Trophoblast cell (in vitro differentiated cells and primary cell): Measurements from ENCODE around the gene PSG1.
"Not testable (repeated sequence)": the region's sequence is repeated elsewhere in the genome, so short reads cannot be mapped to it uniquely, and the experiment has no call there.

ENCODE experiments used
- DNase-seq, 2 donors: peaks; one replicate each; pipeline ENCODE4 v3.0.0-alpha.2; 2016
- H2AFZ ChIP-seq: 2 replicates; pipeline ENCODE4 v1.6.1; 2013; ENCODE audit warnings: low read length, moderate library complexity, mild to moderate bottlenecking; ENCODE audit not compliant: insufficient read depth, poor library complexity
- H2AK5ac ChIP-seq: 2 replicates; pipeline ENCODE4 v1.6.1; 2013; ENCODE audit warnings: mild to moderate bottlenecking, low read length
- H2BK120ac ChIP-seq: 2 replicates; pipeline ENCODE4 v1.6.1; 2013; ENCODE audit warnings: low read length, mild to moderate bottlenecking, moderate library complexity; ENCODE audit not compliant: insufficient read depth, poor library complexity
- H2BK12ac ChIP-seq: 2 replicates; pipeline ENCODE4 v1.6.1; 2013; ENCODE audit warnings: mild to moderate bottlenecking, low read length, moderate library complexity
- H2BK5ac ChIP-seq: 2 replicates; pipeline ENCODE4 v1.6.1; 2013; ENCODE audit warnings: low read length, low read depth, moderate library complexity, mild to moderate bottlenecking; ENCODE audit not compliant: poor library complexity
- H3K14ac ChIP-seq: 2 replicates; pipeline ENCODE4 v1.6.1; 2013; ENCODE audit warnings: mild to moderate bottlenecking, low read length
- H3K18ac ChIP-seq: 2 replicates; pipeline ENCODE4 v1.6.1; 2013; ENCODE audit warnings: mild to moderate bottlenecking, low read length
- H3K23ac ChIP-seq: 2 replicates; pipeline ENCODE4 v1.6.1; 2013; ENCODE audit warnings: low read length
- H3K27ac ChIP-seq: 2 replicates; pipeline ENCODE4 v1.5.1; 2013; ENCODE audit warnings: low read depth, mild to moderate bottlenecking, inconsistent platforms, low read length, moderate library complexity
- H3K27me3 ChIP-seq: 2 replicates; pipeline ENCODE4 v1.6.1; 2013; ENCODE audit warnings: inconsistent platforms, mild to moderate bottlenecking, low read length, moderate library complexity; ENCODE audit not compliant: insufficient read depth
- H3K36me3 ChIP-seq, 2 experiments: 1 replicate in 1 of 2; 2 replicates in 1 of 2; pipeline ENCODE4 v1.6.1; 2013; ENCODE audit warnings: low read length in 2 of 2, mild to moderate bottlenecking in 2 of 2, moderate library complexity in 1 of 2; ENCODE audit not compliant: insufficient read depth in 2 of 2, control insufficient read depth in 1 of 2
- H3K4ac ChIP-seq: 2 replicates; pipeline ENCODE4 v1.6.1; 2013; ENCODE audit warnings: low read depth, mild to moderate bottlenecking, low read length, moderate library complexity
- H3K4me1 ChIP-seq, 2 experiments: 1 replicate in 1 of 2; 2 replicates in 1 of 2; pipeline ENCODE4 v1.6.1; 2013; ENCODE audit warnings: low read length in 2 of 2, mild to moderate bottlenecking in 2 of 2, moderate library complexity in 1 of 2; ENCODE audit not compliant: insufficient read depth in 2 of 2, control insufficient read depth in 1 of 2
- H3K4me2 ChIP-seq: 2 replicates; pipeline ENCODE4 v1.6.1; 2013; ENCODE audit warnings: inconsistent platforms, mild to moderate bottlenecking, low read length, moderate library complexity
- H3K4me3 ChIP-seq: 2 replicates; pipeline ENCODE4 v1.5.1; 2013; ENCODE audit warnings: mild to moderate bottlenecking, low read depth, low read length, inconsistent platforms
- H3K79me1 ChIP-seq: one replicate; pipeline ENCODE4 v1.6.1; 2013; ENCODE audit warnings: low read length
- H3K79me2 ChIP-seq: 2 replicates; pipeline ENCODE4 v1.6.1; 2013; ENCODE audit warnings: low read length, mild to moderate bottlenecking; ENCODE audit not compliant: control insufficient read depth, insufficient read depth, poor library complexity
- H3K9ac ChIP-seq: 2 replicates; pipeline ENCODE4 v1.6.1; 2013; ENCODE audit warnings: mild to moderate bottlenecking, low read length
- H3K9me3 ChIP-seq: 2 replicates; pipeline ENCODE4 v1.6.1; 2013; ENCODE audit warnings: low read depth, mild to moderate bottlenecking, control low read depth, inconsistent platforms, low read length; ENCODE audit not compliant: insufficient read depth
- H4K12ac ChIP-seq: 2 replicates; pipeline ENCODE4 v1.6.1; 2013; ENCODE audit warnings: low read depth, mild to moderate bottlenecking, low read length, moderate library complexity
- H4K8ac ChIP-seq: 2 replicates; pipeline ENCODE4 v1.6.1; 2013; ENCODE audit warnings: low read depth, mild to moderate bottlenecking, low read length, moderate library complexity
- H4K91ac ChIP-seq: one replicate; pipeline ENCODE4 v1.6.1; 2013; ENCODE audit warnings: low read depth, mild to moderate bottlenecking, low read length, moderate library complexity
- WGBS: extraction: QIAGEN DNeasy Blood & Tissue Kit; methylation state at CpG from one replicate; pipeline ENCODE4 v1.1.7; 2013; ENCODE audit warnings: missing lambda C conversion rate; ENCODE audit not compliant: insufficient read length, insufficient coverage; ENCODE audit errors: extremely low coverage; 5-methylcytosine and 5-hydroxymethylcytosine counted together

Gene PSG1

DNA sequence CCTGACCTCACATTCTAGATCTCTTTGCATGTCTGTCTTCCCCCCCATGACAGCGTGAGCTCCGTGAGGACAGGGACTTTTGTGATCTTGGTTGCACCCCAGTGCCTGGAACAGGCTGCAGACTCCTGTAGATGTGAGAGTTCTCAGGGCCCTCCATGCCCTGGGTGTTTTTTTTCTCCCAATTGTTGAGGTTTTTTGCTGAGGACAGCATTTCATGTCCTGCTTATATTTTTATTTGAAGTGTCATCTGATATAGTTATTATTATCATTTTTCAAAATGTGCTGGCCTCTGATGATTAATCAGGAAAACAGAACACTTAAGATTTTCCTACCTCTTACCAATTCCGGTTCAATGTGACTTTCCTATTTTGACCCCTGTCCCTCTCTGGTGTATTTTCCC, 24.8 kb downstream of the PSG1 start:
- H4K12ac ChIP-seq, H4K91ac ChIP-seq, H3K9ac ChIP-seq, H3K27ac ChIP-seq, H3K27me3 ChIP-seq, H3K4ac ChIP-seq, H3K79me1 ChIP-seq, H3K79me2 ChIP-seq, H2BK5ac ChIP-seq, H2AK5ac ChIP-seq, DNase-seq, H3K14ac ChIP-seq, H3K36me3 ChIP-seq, H2AFZ ChIP-seq, H2BK12ac ChIP-seq, H3K23ac ChIP-seq, H4K8ac ChIP-seq, H2BK120ac ChIP-seq, H3K4me2 ChIP-seq, H3K18ac ChIP-seq, H3K4me1 ChIP-seq, H3K4me3 ChIP-seq: not testable (repeated sequence)
- peaks cover 30% of the 10 kb centered on the region for H3K9me3 ChIP-seq
- no CpG with 5 or more reads among the region's 3 CpGs for WGBS

- not testable (repeated sequence) for H3K9ac ChIP-seq, DNase-seq
- no CpG with 5 or more reads among the region's 1 CpG for WGBS
Measured at GRCh38 chr19:42853231-42853630, 26.3 kb downstream of the PSG1 start.

GRCh38 chr19:42852821-42853220, 26.7 kb downstream of the PSG1 start:
- not testable (repeated sequence) for H3K23ac ChIP-seq, DNase-seq

More at GRCh38 chr19:42853231-42853630, 26.3 kb downstream of the PSG1 start:
- H4K8ac ChIP-seq, H3K36me3 ChIP-seq, H2BK120ac ChIP-seq, H3K4me3 ChIP-seq, H2BK12ac ChIP-seq, H3K27ac ChIP-seq, H4K12ac ChIP-seq, H3K23ac ChIP-seq, H2BK5ac ChIP-seq, H2AK5ac ChIP-seq, H3K79me1 ChIP-seq, H3K4ac ChIP-seq, H4K91ac ChIP-seq, H3K27me3 ChIP-seq, H3K18ac ChIP-seq, H3K4me1 ChIP-seq, H2AFZ ChIP-seq, H3K14ac ChIP-seq, H3K4me2 ChIP-seq, H3K79me2 ChIP-seq: not testable (repeated sequence)
- peaks cover 30% of the 10 kb centered on the region for H3K9me3 ChIP-seq

GRCh38 chr19:42851718-42852280, 27.7 kb downstream of the PSG1 start:
- not testable (repeated sequence) for H3K36me3 ChIP-seq, H2BK12ac ChIP-seq, H4K91ac ChIP-seq, H3K27me3 ChIP-seq, H2AK5ac ChIP-seq, DNase-seq, H2BK5ac ChIP-seq, H3K14ac ChIP-seq, H3K79me2 ChIP-seq, H3K4me3 ChIP-seq, H4K8ac ChIP-seq, H3K4ac ChIP-seq, H2AFZ ChIP-seq, H3K9ac ChIP-seq, H4K12ac ChIP-seq, H3K18ac ChIP-seq, H3K79me1 ChIP-seq, H3K4me2 ChIP-seq, H2BK120ac ChIP-seq, H3K27ac ChIP-seq, H3K23ac ChIP-seq, H3K4me1 ChIP-seq
- peaks cover 27% of the 10 kb centered on the region for H3K9me3 ChIP-seq
- WGBS = no CpG with 5 or more reads among the region's 1 CpG

More at GRCh38 chr19:42852821-42853220, 26.7 kb downstream of the PSG1 start:
- not testable (repeated sequence) for H3K79me2 ChIP-seq, H3K27ac ChIP-seq, H2BK5ac ChIP-seq, H3K9ac ChIP-seq, H3K18ac ChIP-seq, H3K14ac ChIP-seq, H3K36me3 ChIP-seq, H4K8ac ChIP-seq, H3K4me2 ChIP-seq, H3K4ac ChIP-seq, H4K12ac ChIP-seq, H2BK120ac ChIP-seq, H2AK5ac ChIP-seq, H3K4me3 ChIP-seq, H2AFZ ChIP-seq, H3K4me1 ChIP-seq, H2BK12ac ChIP-seq, H3K79me1 ChIP-seq, H4K91ac ChIP-seq, H3K27me3 ChIP-seq
- peaks cover 31% of the 10 kb centered on the region for H3K9me3 ChIP-seq
